ENCODE measurements around the gene CTDSP2.
A peak's percentile ranks its signal among the peaks of the same experiment; 100 is the strongest.

Gene CTDSP2

GRCh38 chr12:57813111-57813970 lies 33.2 kb downstream of the CTDSP2 start:
- no peak for DNase-seq

- no peak for DNase-seq
Measured at GRCh38 chr12:57811028-57811755, 35.3 kb downstream of the CTDSP2 start.

DNA sequence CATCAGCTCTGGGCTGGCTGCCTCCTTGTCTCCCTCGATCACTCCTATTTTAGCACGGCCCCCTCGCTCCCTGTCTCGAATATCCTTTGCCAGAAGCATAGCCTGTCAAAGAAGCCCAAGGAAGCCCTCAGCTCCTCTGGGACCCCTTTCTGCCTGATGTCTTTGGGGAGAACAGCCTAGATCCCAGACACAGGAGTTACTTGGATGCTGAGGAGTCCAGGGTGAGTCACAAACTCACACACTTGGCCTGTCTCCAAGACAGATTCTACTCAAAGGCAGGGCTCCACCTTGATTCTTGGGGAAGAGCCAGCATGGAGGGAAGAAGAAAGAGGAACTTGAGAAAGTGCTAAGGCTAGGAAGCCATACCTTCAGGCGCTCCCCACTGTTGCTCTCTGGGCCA lies 36.1 kb downstream of the CTDSP2 start:
- DNase-seq = no peak

GRCh38 chr12:57809425-57809824 lies 37.1 kb downstream of the CTDSP2 start:
- no peak for DNase-seq

DNA sequence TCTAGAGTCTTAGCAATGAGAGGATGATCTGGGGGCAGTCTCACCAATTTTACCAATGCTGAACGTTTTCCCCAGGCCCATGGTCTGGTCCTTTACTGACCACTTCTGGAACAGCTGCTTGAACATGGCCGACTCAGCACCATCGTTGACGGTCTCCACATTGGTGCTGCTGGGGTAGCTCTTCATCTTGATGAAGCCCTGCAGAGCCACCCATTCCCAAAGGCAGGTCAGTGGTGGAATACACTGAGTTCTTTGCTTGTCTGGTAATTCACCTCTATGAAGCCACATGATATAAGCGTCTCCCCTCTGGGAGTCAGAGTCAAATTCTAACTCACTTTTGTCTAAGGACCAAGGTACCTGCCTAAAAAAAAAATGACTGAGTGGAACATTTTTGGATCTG lies 38.2 kb downstream of the CTDSP2 start:
- DNase-seq = no peak

GRCh38 chr12:57807285-57807684 lies 39.2 kb downstream of the CTDSP2 start:
- no peak for DNase-seq

GRCh38 chr12:57806677-57807076 lies 39.9 kb downstream of the CTDSP2 start:
- no peak for DNase-seq

DNA sequence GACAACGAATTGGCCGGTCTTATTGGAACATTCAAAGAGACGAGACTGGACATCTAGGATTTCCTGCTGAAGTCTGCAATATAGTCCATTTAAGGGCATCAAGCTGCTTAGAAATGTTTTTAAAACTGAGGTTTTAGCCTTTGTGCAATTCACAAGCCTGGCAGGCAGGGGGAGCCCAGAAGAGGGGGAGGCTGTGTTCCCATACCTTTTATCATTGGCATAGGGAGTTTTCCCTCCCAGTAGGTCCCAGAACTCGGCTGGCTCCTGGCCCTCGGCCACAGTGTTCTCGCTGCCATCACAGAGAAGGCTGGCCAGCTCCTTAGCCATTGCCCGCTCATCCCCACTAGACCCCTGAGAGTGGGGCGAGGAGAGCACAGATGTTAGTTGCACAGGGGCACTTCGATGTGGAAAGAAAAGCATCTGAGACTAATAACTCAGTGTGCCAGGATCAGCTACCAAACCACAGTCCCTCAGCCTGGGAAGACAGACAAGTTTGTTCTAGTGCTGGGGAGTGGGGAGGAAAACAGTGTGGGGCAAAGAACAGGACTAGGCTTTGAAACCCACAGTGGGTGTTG lies 43.1 kb downstream of the CTDSP2 start:
- peak; percentile 47 for DNase-seq

GRCh38 chr12:57802607-57803006 lies 43.9 kb downstream of the CTDSP2 start:
- DNase-seq = no peak

GRCh38 chr12:57800965-57801364 lies 45.6 kb downstream of the CTDSP2 start:
- no peak for DNase-seq

- DNase-seq = no peak
Measured at GRCh38 chr12:57797933-57798332, 48.6 kb downstream of the CTDSP2 start.

GRCh38 chr12:57796996-57797395 lies 49.5 kb downstream of the CTDSP2 start:
- DNase-seq = no peak

DNA sequence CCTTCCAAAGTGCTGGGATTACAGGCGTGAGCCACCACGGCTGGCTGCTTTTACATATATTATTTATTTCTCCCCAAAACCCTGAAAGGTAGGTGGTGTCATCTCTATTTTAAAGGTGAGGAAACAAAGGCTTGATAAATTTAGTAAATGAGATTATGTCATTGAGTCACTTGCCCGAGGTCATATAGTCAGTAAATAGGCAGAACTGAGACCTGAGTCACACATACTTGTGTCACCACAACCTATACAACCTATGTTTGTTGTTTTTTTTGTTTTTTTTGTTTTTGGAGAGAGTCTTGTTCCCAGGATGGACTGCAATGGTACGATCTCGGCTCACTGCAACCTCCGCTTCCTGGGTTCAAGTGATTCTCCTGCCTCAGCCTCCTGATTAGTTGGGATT lies 51.2 kb downstream of the CTDSP2 start:
- no peak for DNase-seq

DNA sequence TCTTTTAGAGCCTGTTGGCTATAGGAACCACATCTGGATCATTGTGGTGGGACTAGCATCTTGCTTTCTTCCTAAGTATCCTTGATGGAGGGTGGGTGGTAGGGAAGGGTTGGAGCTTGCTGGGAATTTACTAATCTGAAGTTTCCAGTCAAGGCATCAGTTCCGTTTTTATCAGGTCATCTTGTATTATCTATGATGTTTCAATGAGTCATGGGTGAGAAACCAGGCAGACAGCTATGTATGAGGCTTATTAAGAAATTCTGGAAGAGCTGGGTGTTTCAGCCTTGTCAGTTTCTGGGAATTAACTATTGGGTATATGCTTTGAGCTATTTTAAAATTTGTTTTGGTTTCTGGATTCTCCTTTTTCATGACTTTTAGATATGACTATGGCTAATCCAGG lies 52.6 kb downstream of the CTDSP2 start:
- DNase-seq = no peak

- DNase-seq = no peak
Measured at GRCh38 chr12:57783861-57784260, 62.7 kb downstream of the CTDSP2 start.

DNA sequence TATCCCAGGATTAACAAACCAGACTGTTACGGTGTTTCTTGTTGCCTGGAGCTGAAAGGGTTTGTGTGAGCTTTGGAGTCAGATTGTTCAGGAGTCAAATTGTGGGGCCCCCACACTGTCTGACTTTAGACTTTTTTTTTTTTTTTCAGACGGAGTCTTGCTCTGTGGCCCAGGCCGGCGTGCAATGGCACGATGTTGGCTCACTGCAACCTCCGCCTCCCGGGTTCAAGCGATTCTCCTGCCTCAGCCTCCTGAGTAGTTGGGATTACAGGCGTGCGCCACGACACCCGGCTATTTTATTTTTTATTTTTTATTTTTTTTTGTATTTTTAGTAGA lies 63.1 kb downstream of the CTDSP2 start:
- DNase-seq = no peak

DNA sequence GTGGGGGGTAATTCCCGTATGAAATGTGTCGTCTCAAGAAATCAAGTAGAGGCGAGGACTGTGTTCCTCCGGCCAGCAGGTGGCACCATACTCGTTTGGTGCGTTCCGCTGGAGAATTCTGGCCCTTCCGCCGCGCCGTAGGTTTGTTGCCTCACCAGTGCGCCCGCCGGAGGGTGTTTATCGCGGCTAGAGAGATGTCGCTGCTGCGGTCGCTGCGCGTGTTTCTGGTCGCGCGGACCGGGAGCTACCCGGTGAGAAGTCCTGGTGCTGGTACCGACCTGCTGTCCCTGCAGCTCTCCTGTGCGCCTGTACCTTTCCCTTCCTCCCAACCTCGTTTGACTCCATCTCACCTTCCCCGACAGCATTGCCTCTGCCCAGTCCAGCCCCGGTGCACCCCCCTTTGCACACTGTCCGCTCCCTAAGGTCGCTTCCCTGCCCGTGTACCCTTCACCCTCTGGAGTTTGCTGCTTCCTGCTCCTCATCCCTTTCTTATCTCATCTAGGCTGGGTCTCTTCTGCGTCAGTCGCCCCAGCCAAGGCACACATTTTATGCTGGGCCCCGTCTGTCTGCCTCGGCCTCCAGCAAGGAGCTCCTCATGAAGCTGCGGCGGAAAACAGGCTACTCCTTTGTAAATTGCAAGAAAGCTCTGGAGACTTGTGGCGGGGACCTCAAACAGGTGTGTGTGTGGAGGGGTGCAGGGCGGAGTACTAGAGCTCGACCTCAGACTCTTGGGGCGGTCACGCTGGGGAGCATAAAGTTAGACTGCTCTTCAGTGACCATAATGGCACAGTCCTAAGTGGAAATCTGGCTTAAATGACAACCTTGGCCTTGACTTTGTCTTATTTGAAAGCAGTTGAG lies 63.7 kb downstream of the CTDSP2 start, which contains the start of gene TSFM:
TSS of gene TSFM (plus strand) at position 180 of the 858 bp plus-strand sequence. CDS start at position 195, 15 bp downstream.
- DNase-seq = peak; percentile 99

- no peak for DNase-seq
Measured at GRCh38 chr12:57782243-57782607, 64.3 kb downstream of the CTDSP2 start.

DNA sequence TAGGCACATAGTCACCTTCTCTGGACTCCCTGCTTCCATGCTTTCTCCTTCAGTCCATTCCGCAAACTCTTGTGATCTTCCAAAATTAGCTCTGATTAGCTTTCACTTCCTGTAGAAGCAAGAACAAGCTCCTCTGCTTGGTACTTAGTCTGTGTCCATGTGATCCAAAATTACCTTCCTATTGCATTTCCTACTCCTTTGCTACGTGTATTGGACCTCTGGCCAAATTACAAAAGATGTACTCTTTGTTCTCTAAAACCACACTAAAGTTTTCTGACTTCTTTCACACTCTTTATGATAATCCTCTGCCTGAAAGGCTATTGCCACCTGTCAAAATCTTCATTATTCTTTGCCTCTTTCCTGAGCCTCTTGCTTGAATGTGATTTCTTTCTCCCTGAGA lies 64.7 kb downstream of the CTDSP2 start:
- DNase-seq = no peak

- DNase-seq = no peak
Measured at GRCh38 chr12:57781244-57781643, 65.3 kb downstream of the CTDSP2 start.

DNA sequence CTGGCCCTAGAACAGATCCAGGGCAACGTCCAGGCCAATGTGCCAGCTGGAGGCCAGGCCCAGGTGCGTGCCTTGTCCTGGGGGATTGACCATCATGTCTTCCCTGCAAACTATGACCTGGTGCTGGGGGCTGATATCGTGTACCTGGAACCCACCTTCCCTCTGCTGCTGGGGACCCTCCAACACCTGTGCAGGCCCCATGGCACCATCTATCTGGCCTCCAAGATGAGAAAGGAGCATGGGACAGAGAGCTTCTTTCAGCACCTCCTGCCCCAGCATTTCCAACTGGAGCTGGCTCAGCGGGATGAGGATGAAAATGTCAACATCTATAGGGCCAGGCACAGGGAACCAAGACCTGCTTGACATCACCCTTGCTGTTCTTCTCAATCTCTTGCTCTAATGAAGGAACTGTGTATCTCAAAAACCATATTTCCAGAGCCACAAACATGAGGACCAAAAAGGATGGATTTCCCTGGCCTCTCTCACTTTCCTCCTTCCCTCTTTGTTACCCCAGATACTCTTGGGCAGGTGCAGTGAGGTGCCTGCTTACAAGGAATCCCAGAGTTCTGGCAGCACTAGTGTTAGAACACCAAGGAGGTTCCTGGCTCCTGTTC lies 66.1 kb downstream of the CTDSP2 start:
- no peak for DNase-seq

- DNase-seq = no peak
Measured at GRCh38 chr12:57779736-57780135, 66.8 kb downstream of the CTDSP2 start.

DNA sequence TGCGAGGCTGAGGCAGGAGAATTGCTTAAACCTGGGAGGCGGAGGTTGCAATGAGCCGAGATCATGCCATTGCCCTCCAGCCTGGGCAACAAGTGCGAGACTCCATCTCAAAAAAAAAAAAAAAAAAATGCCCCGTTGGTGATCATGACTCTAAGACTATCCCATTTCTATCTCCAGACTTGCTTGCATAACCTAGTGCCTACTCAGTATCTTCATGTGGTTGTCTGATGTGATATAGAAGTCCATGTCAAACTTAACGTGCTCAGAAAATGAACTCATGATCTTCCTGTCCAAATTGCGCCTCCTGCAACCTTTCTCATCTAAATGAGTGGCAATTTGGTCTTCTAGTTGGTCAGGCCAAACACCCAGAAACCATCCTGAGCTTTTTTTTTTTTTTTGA lies 68.6 kb downstream of the CTDSP2 start:
- no peak for DNase-seq
